MM.1S (cell line): ENCODE measurements around the gene MKLN1.

ENCODE experiments used
- EZH2 ChIP-seq: fragments of 300-600 bp; sonication (generic); optimal IDR thresholded peaks from 2 replicates; pipeline ENCODE3; 2017; ENCODE audit warnings: low read depth, mild to moderate bottlenecking, antibody characterized with exemption, low read length, mixed read lengths
- TF ChIP-seq, protein P1 (sequence below): fragments of 300-600 bp; sonication (generic); IDR thresholded peaks from 2 replicates; pipeline ENCODE4 v1.5.1; 2016; ENCODE audit warnings: antibody characterized with exemption, low read length, mixed read lengths

- TF ChIP-seq, protein P1, sequence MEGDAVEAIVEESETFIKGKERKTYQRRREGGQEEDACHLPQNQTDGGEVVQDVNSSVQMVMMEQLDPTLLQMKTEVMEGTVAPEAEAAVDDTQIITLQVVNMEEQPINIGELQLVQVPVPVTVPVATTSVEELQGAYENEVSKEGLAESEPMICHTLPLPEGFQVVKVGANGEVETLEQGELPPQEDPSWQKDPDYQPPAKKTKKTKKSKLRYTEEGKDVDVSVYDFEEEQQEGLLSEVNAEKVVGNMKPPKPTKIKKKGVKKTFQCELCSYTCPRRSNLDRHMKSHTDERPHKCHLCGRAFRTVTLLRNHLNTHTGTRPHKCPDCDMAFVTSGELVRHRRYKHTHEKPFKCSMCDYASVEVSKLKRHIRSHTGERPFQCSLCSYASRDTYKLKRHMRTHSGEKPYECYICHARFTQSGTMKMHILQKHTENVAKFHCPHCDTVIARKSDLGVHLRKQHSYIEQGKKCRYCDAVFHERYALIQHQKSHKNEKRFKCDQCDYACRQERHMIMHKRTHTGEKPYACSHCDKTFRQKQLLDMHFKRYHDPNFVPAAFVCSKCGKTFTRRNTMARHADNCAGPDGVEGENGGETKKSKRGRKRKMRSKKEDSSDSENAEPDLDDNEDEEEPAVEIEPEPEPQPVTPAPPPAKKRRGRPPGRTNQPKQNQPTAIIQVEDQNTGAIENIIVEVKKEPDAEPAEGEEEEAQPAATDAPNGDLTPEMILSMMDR: no peak
- no peak for TF ChIP-seq EZH2
Measured at GRCh38 chr7:131493581-131493980, 165.9 kb downstream of the MKLN1 start.
